ENCODE results near the gene SGPL1. TPM values are rescaled to one million over a fixed set of nuclear protein-coding genes. Genes with fewer than 3 reads are reported as not detected.

Gene SGPL1
- total RNA-seq, 1 experiment from 2014 or later = 28.3 TPM

DNA sequence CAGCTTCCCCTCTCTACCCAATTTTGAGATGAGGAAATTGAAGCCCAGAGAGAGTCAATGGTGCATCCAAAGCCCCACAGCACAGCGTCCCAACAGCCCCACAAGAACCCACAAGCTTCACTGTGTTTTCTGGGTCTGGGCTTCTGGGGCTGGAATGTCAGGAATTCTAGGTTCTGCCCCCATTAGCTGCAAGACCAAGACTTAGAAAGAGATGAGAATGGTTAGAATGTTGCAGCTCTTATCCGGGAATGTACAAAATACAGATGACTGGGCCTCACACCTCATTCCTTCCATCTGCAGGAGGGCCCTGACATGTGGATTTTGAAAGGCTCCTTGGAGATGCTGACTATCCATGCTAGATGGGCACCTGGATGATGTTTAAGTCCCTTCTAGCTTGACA is 6.0 kb upstream of the SGPL1 start:
- DNase-seq (ENCODE audit: low read depth) = no peak

- no peak for DNase-seq (ENCODE audit: low read depth)
Observed at GRCh38 chr10:70810967-70811366, 4.8 kb upstream of the SGPL1 start.

DNA sequence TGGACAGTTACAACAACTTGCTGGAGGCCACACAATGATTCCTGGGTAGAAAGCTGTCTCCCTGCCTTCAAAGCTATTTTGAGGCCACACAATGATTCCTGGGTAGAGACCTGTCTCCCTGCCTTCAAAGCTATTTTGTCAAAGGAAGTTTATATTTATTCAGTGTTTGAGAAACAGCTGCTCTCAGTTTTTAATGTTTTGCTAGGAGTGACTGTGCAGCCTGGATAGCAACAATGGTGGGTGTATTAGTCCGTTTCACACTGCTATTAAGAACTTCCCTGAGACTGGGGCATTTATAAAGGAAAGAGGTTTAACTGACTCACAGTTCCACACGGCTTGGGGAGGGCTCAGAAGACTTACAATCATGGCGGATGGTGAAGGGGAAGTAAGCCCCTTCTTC is 3.9 kb upstream of the SGPL1 start:
- DNase-seq (ENCODE audit: low read depth) = no peak

- DNase-seq (ENCODE audit: low read depth) = no peak
Observed at GRCh38 chr10:70812814-70813213, 2.9 kb upstream of the SGPL1 start.

GRCh38 chr10:70814126-70814525 is 1.6 kb upstream of the SGPL1 start:
- no peak for DNase-seq (ENCODE audit: low read depth)

GRCh38 chr10:70816220-70816894 is 609 bp downstream of the SGPL1 start:
- peak; percentile 89 for DNase-seq (ENCODE audit: low read depth)

DNA sequence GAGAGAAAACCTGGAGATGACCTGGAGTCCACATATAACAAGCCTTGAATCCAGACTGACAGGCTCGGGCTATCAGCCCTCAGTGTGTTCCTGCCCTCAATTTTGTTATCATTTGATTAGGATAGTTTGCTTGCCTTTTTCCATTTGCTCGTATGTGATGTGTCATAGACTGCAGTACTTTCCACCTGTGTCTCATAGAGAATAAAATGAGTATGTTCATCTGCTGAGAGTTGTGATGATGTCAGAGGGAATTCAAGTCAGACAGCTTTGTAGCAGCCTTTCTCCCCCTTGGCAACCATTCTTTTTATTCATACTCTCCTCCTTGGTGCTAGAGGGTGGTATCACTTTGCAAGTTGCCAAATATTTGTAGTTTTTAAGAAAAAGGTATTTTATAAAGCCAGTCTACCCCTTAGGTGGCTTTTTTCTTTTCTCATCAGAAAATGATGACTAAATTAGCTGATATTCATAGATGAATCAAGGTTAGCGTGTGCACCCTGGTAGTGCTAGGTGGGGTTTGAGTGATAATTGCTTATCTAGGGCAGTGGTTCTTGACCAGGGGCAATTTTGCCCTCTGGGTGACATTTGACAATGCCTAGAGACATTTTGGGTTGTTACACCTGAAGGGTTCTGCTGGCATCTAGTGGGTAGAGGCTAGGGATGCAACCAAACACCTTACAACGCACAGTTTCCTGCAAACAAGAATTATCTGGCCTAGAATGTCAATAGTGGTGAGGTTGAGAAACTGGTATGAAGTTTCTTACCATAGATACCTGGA is 5.4 kb downstream of the SGPL1 start:
- DNase-seq (ENCODE audit: low read depth) = no peak

DNA sequence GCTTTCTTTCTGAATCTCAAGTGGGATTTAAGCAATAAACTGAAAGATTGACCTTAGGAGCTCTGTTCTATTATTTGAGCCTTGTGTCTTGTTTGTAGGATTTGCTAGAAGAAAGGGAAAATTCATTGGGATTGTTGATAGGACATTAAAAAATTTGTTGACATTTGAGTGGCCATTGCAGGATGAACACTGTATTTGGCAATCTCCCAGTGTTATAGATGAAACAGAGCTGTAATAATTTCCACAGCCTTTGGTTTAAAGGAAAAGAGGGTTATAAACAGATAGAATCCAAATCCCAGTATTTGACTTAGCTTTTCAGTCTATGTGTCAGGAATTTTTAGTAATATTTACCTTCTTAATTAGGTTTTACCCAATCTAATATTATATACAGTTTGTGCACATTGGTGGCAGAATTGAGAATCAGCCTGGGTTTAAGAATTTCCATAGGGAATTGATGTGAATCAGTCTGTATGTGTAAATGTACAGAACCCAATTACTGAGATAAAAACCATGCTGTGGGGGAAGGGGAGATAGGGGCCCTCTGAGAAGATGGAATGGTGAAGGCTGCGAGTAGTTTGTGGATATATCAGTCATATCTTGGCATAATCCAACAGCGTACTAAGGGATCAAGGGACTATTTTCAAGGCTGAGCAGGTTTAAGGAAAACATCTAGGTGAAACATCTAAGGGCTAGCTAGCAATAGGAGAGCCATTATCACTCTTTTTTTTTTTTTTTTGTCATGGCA is 6.5 kb downstream of the SGPL1 start:
- DNase-seq (ENCODE audit: low read depth) = no peak

DNA sequence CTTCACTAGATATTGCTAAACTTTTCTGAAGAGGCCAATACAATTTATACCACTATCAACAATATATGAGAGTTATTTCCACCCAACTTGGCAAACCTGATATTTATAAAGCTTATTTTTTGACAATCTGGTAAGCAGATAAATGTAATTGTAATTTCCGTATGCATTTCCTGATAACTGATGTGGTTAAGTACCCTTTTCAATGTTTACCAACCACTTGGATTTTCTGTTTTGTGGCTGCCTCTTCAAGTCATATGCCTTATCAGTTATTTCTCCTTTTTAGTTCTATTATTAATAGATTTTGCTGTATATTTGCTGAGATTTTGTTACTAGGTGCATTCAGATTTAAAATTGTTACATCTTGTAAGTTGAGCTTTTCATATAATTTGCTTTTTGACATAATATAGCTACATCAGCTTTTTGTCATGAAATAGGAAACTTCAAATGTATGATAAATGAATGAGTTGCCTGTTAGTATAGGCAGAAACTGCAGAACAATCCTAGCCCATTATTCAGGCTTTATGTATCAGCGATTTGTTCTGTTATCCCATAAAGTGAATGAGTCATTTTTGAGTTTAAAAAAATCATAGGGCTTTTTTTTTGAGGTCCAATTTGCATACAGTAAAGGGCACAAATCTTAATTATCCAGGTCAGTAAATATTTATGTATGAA is 11.5 kb downstream of the SGPL1 start:
- DNase-seq (ENCODE audit: low read depth) = peak; percentile 31

DNA sequence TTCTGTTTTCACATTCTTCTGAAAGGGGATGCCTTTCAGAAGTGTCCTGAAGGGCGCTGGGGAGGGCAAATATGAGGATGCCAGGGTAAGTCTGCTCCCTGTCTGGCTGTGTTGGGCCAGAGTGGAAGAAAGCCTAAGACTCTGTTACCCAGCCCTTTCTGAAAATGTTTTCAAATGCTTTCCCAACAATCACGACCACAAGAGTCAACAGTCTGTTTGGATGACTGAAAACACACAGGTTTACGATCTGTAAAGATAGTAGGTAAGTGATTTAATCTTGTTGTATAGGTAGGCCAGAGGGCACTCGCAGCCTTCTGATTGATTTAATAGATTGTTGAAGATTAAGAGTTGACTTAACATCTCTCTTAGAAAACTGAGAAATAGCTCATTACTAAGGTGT is 13.2 kb downstream of the SGPL1 start:
- DNase-seq (ENCODE audit: low read depth) = no peak

DNA sequence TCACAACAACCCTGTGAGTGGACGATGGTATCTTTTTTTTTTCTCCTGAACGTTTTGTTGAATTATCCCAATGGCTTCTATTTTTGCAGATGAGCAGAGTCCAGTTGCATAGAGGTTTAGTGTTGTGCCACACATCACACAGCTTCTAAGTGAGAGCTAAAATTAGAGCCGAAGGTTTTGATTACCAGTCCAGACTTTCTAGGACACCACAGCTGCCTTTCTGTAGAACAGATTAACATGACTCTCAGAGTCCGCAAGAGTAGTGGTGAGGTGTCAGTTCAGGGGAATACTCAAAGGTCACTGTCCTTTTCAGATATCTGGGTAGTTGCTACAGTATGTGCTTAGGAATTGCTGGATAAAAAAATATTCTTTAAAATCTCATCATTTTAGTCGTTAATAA is 13.8 kb downstream of the SGPL1 start:
- no peak for DNase-seq (ENCODE audit: low read depth)

- DNase-seq (ENCODE audit: low read depth) = no peak
Observed at GRCh38 chr10:70830164-70830563, 14.4 kb downstream of the SGPL1 start.

DNA sequence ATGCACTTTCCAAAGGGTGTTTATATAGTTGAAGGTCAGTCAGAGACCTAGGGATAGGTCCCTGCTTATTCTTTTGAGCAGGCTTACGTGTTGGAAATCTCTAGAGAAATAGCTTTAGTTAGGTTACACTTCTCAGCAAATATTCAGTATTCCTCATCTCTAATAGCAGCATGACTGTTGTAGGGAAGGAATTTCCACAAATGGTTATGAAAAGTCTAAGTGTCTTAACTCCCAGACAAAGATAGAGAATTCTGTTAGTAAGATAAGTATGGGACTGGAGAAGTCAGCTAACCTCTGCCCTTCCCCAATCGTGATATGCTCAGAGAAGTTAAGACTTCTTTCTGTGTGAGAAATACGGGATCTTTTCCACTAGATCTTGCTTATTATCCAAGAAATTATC is 16.5 kb downstream of the SGPL1 start:
- DNase-seq (ENCODE audit: low read depth) = no peak

DNA sequence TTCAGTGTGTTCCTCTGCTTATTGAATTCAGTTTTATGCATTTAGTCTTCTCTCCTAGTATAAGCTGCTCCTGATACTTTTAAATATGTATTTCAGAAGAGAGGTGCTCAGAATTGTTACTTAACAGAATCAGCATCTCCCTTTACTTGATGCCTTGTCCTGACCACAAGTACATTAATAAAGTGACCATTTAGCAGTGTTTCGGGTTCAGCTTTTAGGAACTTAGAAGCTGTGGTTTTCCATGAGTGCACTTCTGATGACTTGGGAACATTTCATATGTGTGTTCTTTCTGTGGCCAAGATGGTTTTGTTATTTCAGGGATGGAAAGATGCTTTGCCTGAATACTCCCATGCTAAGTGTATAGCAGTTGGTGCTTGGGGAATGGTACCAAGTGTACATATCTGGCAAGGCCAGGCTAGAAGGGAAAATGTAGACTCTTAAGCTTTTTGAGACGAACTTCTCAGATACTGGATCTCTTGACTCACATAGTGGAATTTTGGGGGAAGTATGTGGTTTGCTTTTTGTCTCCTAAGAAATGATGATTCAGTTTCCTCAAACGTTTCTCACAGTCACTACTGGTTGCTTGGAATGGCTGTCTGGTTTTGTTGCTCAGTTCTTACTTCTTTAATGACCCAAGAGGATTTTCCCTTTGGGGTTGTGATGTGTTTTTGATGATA is 17.2 kb downstream of the SGPL1 start:
- peak; percentile 91 for DNase-seq (ENCODE audit: low read depth)

DNA sequence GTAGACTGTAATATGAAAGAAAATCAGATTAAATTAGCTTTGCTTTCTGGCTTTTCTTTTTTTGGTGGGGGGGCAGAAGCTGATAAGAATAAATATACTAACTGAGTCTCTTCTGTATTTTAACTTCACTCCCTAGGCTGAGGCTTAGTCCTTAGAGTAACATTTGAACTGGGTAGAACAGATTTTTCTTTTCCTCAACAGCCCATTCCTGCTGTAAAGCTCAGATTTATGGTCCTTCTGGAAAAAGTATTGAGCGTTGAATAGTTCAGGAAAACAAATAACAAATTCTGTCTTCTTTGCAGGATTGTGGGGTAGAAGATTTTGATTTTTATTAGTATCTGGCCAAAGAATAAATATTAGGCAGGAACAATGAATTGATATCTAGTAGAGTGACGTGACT is 17.9 kb downstream of the SGPL1 start:
- no peak for DNase-seq (ENCODE audit: low read depth)

GRCh38 chr10:70834021-70834420 is 18.3 kb downstream of the SGPL1 start:
- no peak for DNase-seq (ENCODE audit: low read depth)

GRCh38 chr10:70834441-70835151 is 18.8 kb downstream of the SGPL1 start:
- no peak for DNase-seq (ENCODE audit: low read depth)

DNA sequence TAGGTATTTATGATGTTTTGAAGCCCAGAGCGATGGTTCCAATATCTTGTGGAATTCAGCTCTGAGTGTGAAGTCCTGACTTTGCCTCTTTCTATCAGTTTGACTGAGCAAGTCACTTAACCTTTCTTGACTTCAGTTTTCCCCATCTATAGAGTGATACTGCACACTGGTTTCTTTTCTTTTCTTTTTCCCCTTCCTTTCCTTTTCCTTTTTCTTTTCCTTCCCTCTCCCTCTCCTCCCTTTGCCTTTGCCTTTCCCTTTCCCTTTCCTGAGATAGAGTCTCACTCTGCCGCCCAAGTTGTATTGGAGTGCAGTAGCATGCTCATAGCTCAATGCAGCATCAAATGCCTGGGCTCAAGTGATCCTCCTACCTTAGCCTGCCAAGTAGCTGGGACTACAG is 20.6 kb downstream of the SGPL1 start:
- DNase-seq (ENCODE audit: low read depth) = no peak

DNA sequence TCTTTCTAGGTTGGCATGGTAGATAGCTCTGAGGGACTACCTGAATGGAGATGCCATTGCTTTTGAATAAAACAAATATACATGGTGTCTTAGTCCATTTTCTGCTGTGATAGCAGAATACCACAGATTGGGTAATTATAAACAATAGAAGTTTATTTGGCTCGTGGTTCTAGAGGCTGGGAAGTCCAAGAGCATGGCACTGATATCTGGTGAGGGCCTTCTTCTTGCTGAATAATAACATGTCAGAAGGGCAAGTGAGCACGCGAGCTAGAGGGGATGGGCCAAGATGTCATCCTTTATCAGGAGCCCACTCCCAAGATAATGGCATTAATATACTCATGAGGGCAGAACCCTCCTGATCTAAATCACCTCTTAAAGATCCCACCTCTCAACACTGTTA is 21.9 kb downstream of the SGPL1 start:
- no peak for DNase-seq (ENCODE audit: low read depth)

DNA sequence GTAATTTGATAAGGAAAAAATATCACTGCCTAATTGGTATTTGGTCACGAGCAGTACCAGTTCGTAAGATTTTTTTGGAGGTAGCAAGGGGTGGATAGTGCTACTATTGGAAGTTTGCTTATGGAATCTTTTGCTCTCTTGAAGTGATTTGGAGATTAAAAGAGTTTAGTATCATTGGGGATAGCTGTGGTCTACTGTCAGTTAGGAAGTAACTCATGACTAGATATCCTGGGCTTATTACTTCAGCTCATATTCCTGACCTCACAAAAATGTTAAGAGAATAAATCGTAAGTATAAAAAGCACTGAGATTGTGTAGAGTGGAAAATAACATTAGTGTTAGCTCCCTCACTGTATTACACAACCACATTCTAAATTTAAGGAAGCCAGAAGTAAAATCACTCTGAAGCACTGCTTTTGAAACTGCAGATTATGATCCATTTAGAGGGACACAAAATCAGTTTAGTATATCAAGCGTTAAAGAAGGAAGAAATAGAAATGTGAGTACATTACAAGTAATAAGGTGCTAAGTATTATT is 22.6 kb downstream of the SGPL1 start:
- no peak for DNase-seq (ENCODE audit: low read depth)

All from HT1080 (cell line).